SK-N-SH treated with all-trans-retinoic acid at 6 μM for 48 hours (cell line): ENCODE data around the gene FLII.

Experiments used
- CSRNP3 ChIP-seq: fragments of 250-450 bp; sonication (Bioruptor Pico); IDR thresholded peaks from 2 replicates; pipeline ENCODE4 v1.5.1; 2021; ENCODE audit warnings: mild to moderate bottlenecking, moderate library complexity
- ZFP3 ChIP-seq: fragments of 250-450 bp; sonication (Bioruptor Pico); IDR thresholded peaks from 2 replicates; pipeline ENCODE4 v1.5.0; 2020; ENCODE audit warnings: mild to moderate bottlenecking, moderate library complexity

DNA sequence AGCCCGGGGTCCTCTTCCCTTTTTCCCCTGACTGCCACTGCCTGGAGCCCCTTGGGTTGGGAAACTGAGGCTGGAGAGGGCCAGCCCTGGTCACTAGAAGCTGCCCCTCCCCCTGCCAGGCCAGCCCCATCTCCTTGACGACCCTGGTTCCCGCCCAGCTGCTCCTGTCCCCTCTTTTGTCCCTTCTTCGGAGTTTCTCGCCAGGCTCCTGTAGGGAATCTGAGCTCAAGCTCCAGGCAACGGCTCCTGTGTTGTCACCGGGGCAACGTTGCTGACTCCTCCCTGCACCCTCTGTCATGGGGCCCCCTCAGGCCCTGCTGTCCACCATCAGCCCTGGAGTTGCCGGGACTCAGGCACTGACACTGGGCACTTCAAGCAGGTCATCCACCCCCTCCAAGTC, 27.4 kb downstream of the FLII start:
- TF ChIP-seq CSRNP3 (CRISPR knock-in tag) (no peak), ZFP3 (no peak)
